Measurements from ENCODE around the gene UGT1A10.
"Not testable (repeated sequence)": the region's sequence is repeated elsewhere in the genome, so short reads cannot be mapped to it uniquely, and the experiment has no call there.

UGT1A10 gene

GRCh38 chr2:233743464-233744259 lies 107.4 kb downstream of the UGT1A10 start:
- DNase-seq (ENCODE audit: low read depth) = no peak

- no peak for DNase-seq (ENCODE audit: low read depth)
Observed at GRCh38 chr2:233745073-233745755, 109.0 kb downstream of the UGT1A10 start.

GRCh38 chr2:233745838-233746237 lies 109.6 kb downstream of the UGT1A10 start:
- not testable (repeated sequence) for DNase-seq (ENCODE audit: low read depth)

- DNase-seq (ENCODE audit: low read depth) = no peak
Observed at GRCh38 chr2:233746475-233747282, 110.4 kb downstream of the UGT1A10 start.

GRCh38 chr2:233747283-233747544 lies 111.0 kb downstream of the UGT1A10 start:
- no peak for DNase-seq (ENCODE audit: low read depth)

- DNase-seq (ENCODE audit: low read depth) = not testable (repeated sequence)
Observed at GRCh38 chr2:233750689-233751088, 114.4 kb downstream of the UGT1A10 start.

GRCh38 chr2:233751212-233752009 lies 115.2 kb downstream of the UGT1A10 start:
- not testable (repeated sequence) for DNase-seq (ENCODE audit: low read depth)

GRCh38 chr2:233754872-233755611 lies 118.8 kb downstream of the UGT1A10 start:
- DNase-seq (ENCODE audit: low read depth) = no peak

GRCh38 chr2:233756429-233757081 lies 120.3 kb downstream of the UGT1A10 start:
- no peak for DNase-seq (ENCODE audit: low read depth)

GRCh38 chr2:233758141-233758540 lies 121.9 kb downstream of the UGT1A10 start:
- no peak for DNase-seq (ENCODE audit: low read depth)

GRCh38 chr2:233758849-233759248 lies 122.6 kb downstream of the UGT1A10 start:
- DNase-seq (ENCODE audit: low read depth) = no peak

GRCh38 chr2:233760043-233760442 lies 123.8 kb downstream of the UGT1A10 start, which contains the start of gene UGT1A1:
Gene UGT1A1, plus strand, starts transcription at chr2:233760270. Its CDS starts 18 bp downstream, at chr2:233760288.
- no peak for DNase-seq (ENCODE audit: low read depth)

- no peak for DNase-seq (ENCODE audit: low read depth)
Observed at GRCh38 chr2:233761040-233761769, 125.0 kb downstream of the UGT1A10 start.

- DNase-seq (ENCODE audit: low read depth) = no peak
Observed at GRCh38 chr2:233764264-233764663, 128.0 kb downstream of the UGT1A10 start.

GRCh38 chr2:233764761-233765160 lies 128.5 kb downstream of the UGT1A10 start:
- no peak for DNase-seq (ENCODE audit: low read depth)

GRCh38 chr2:233766416-233766815 lies 130.2 kb downstream of the UGT1A10 start:
- no peak for DNase-seq (ENCODE audit: low read depth)

GRCh38 chr2:233768076-233768475 lies 131.8 kb downstream of the UGT1A10 start:
- no peak for DNase-seq (ENCODE audit: low read depth)

GRCh38 chr2:233769260-233769659 lies 133.0 kb downstream of the UGT1A10 start:
- no peak for DNase-seq (ENCODE audit: low read depth)

- no peak for DNase-seq (ENCODE audit: low read depth)
Observed at GRCh38 chr2:233772153-233772552, 135.9 kb downstream of the UGT1A10 start.

- no peak for DNase-seq (ENCODE audit: low read depth)
Observed at GRCh38 chr2:233772583-233772982, 136.3 kb downstream of the UGT1A10 start.

Measured in stimulated activated CD8-positive, alpha-beta memory T cell treated with anti-CD3 and anti-CD28 coated beads, Interleukin-15, amount 100 ng/mL, for 24 hours (primary cell).